ENCODE measurements around the gene COMMD9. TPM values are rescaled to one million over a fixed set of nuclear protein-coding genes. Genes with fewer than 3 reads are reported as not detected.

The COMMD9 gene
- polyA plus RNA-seq, 3 donors = 105 to 238 (median 235) TPM

DNA sequence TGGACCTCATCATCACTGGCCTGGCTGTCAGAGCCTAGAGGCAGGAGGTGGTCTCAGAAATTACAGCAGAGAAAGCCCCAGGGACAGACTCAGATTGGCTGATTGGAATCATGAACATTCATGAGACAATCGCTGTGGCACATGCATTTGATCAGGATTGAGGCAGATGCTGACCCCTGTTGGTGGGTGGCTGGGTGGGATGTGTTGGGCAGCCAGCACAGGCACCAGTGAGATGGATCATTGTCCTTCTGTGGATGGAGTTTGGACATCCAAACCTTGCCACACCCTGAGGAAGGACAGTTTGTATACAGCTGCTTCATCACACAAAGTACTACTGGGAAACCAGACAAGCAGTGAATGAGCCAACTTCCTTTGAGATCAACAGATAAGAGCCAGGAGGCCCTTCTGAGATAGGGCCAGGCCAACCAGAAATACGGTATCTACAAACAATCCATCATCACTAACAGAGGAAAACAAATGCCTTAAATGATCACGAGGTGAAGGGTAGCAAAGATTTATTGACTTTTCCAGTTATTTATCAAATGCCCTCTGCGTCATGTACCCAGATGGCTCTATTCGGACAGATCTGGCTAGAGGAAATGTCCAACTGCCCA, 17.3 kb downstream of the COMMD9 start:
- no peak overlapping the region for H3K4me3 Mint-ChIP-seq
- H3K27ac Mint-ChIP-seq = peak overlapping the region in 2 of 7 donors; percentile 1 to 32
- Histone ChIP-seq H3K9me3 (replicated peaks in 1 of 2; ENCODE audit: control insufficient read depth in 1 of 2, insufficient read depth in 1 of 2, low read length in 2 of 2) (no peaks in the 10 kb centered on the region), H3K27ac (ENCODE audit: low read depth in 1 of 2, low read length in 2 of 2) (no peak overlapping the region), H3K4me1 (ENCODE audit: control insufficient read depth in 1 of 2, insufficient read depth in 2 of 2, low read length in 2 of 2) (no peaks in the 10 kb centered on the region), H3K9ac (ENCODE audit: insufficient read depth, low read length, poor library complexity, severe bottlenecking) (no peak overlapping the region), H3K4me2 (replicated peaks; ENCODE audit: extremely low read depth, low read length, poor library complexity, severe bottlenecking) (no peak overlapping the region), H3K79me2 (ENCODE audit: insufficient read depth, low read length) (no peaks in the 10 kb centered on the region), H3K27me3 (ENCODE audit: control insufficient read depth in 2 of 2, insufficient read depth in 2 of 2, low read length in 2 of 2) (no peaks in the 10 kb centered on the region), H2AFZ (ENCODE audit: insufficient read depth, low read depth, low read length, poor library complexity, severe bottlenecking) (no peak overlapping the region), H3K36me3 (replicated peaks in 1 of 2; ENCODE audit: control insufficient read depth in 1 of 2, insufficient read depth in 2 of 2, low read length in 2 of 2) (peaks cover 59 to 74% of the 10 kb centered on the region in 2 donors), H3K4me3 (replicated peaks in 1 of 3; ENCODE audit: low read depth in 2 of 3, low read length in 3 of 3) (no peak overlapping the region), H4K20me1 (ENCODE audit: insufficient read depth, low read length) (peaks cover 11% of the 10 kb centered on the region)
- 100% methylated on average over 3 of the region's 5 CpGs for WGBS (ENCODE audit: insufficient coverage)
- peaks cover 0 to 2% (median 0%) of the 10 kb centered on the region in 3 donors for H3K27me3 Mint-ChIP-seq (ENCODE audit: low read depth in 3 of 3)
- H3K4me1 Mint-ChIP-seq = no peaks in the 10 kb centered on the region
- H3K36me3 Mint-ChIP-seq = peaks cover 66 to 72% of the 10 kb centered on the region in 2 donors
- H3K9me3 Mint-ChIP-seq = peaks cover 0 to 3% (median 0%) of the 10 kb centered on the region in 7 donors
- DNase-seq = no peak
- intact Hi-C loops (cut with micrococcal nuclease) = no loop called here
- TF ChIP-seq, protein P1, sequence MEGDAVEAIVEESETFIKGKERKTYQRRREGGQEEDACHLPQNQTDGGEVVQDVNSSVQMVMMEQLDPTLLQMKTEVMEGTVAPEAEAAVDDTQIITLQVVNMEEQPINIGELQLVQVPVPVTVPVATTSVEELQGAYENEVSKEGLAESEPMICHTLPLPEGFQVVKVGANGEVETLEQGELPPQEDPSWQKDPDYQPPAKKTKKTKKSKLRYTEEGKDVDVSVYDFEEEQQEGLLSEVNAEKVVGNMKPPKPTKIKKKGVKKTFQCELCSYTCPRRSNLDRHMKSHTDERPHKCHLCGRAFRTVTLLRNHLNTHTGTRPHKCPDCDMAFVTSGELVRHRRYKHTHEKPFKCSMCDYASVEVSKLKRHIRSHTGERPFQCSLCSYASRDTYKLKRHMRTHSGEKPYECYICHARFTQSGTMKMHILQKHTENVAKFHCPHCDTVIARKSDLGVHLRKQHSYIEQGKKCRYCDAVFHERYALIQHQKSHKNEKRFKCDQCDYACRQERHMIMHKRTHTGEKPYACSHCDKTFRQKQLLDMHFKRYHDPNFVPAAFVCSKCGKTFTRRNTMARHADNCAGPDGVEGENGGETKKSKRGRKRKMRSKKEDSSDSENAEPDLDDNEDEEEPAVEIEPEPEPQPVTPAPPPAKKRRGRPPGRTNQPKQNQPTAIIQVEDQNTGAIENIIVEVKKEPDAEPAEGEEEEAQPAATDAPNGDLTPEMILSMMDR (IDR thresholded peaks at IDR 0.05) = no peak

DNA sequence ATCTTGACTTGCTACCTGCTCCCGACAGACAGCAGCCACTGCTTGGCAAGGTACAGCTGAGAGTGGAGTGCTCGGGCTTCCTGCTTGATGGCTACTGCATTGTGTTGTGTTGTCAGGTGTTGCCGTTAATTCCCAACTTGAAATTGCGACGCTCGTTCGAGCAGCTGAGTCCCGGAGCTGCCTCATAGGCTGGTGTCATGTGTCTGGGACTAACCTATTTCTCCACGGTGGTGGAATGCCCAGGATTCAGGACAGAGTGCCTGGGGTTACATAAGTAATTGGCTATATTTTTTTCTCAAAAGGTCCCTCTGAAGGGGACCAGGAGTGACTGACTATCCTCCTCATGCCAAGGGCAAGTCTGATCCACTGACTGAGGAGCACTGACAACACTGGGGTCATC, 18.5 kb downstream of the COMMD9 start:
- no peak overlapping the region for H3K9ac ChIP-seq (ENCODE audit: insufficient read depth, low read length, poor library complexity, severe bottlenecking)
- intact Hi-C loops (cut with micrococcal nuclease) = no loop called here
- no peaks in the 10 kb centered on the region for H3K27me3 ChIP-seq (ENCODE audit: control insufficient read depth in 2 of 2, insufficient read depth in 2 of 2, low read length in 2 of 2)
- WGBS (ENCODE audit: insufficient coverage) = 100% methylated on average over 8 of the region's 9 CpGs
- no peak overlapping the region for H3K4me2 ChIP-seq (replicated peaks; ENCODE audit: extremely low read depth, low read length, poor library complexity, severe bottlenecking)
- DNase-seq = no peak
- no peaks in the 10 kb centered on the region for H3K9me3 ChIP-seq (replicated peaks in 1 of 2; ENCODE audit: control insufficient read depth in 1 of 2, insufficient read depth in 1 of 2, low read length in 2 of 2)
- H3K79me2 ChIP-seq (ENCODE audit: insufficient read depth, low read length) = no peaks in the 10 kb centered on the region
- H3K4me1 ChIP-seq (ENCODE audit: control insufficient read depth in 1 of 2, insufficient read depth in 2 of 2, low read length in 2 of 2) = no peaks in the 10 kb centered on the region
- H3K27ac ChIP-seq (ENCODE audit: low read depth in 1 of 2, low read length in 2 of 2) = no peak overlapping the region
- no peak overlapping the region for H3K4me3 Mint-ChIP-seq
- no peaks in the 10 kb centered on the region for H4K20me1 ChIP-seq (ENCODE audit: insufficient read depth, low read length)
- H3K27me3 Mint-ChIP-seq (ENCODE audit: low read depth in 3 of 3) = peaks cover 0 to 3% (median 0%) of the 10 kb centered on the region in 3 donors
- TF ChIP-seq, protein P1 (IDR thresholded peaks at IDR 0.05) = no peak
- H3K9me3 Mint-ChIP-seq = peaks cover 0 to 3% (median 0%) of the 10 kb centered on the region in 7 donors
- H2AFZ ChIP-seq (ENCODE audit: insufficient read depth, low read depth, low read length, poor library complexity, severe bottlenecking) = no peak overlapping the region
- H3K36me3 Mint-ChIP-seq = peaks cover 57 to 62% of the 10 kb centered on the region in 2 donors
- H3K36me3 ChIP-seq (replicated peaks in 1 of 2; ENCODE audit: control insufficient read depth in 1 of 2, insufficient read depth in 2 of 2, low read length in 2 of 2) = peaks cover 48 to 62% of the 10 kb centered on the region in 2 donors
- H3K4me1 Mint-ChIP-seq = peaks cover 4% of the 10 kb centered on the region
- H3K4me3 ChIP-seq (replicated peaks in 1 of 3; ENCODE audit: low read depth in 2 of 3, low read length in 3 of 3) = no peak overlapping the region
- H3K27ac Mint-ChIP-seq = no peak overlapping the region

All from CD14-positive monocyte (primary cell).